Neural progenitor cell (in vitro differentiated cells): ENCODE data around the gene TARDBP. TPM values are rescaled to one million over a fixed set of nuclear protein-coding genes. Genes with fewer than 3 reads are reported as not detected.
A peak's percentile ranks its signal among the peaks of the same experiment; 100 is the strongest.

Experiments used
- DNase-seq: peaks from one replicate; pipeline ENCODE4 v3.0.0-alpha.2; 2016; ENCODE audit warnings: low spot score
- H2AFZ ChIP-seq: fragments of 200-600 bp; sonication (generic); replicated peaks from 2 replicates; pipeline ENCODE4 v1.6.1; 2016; ENCODE audit warnings: antibody characterized with exemption
- H3F3A ChIP-seq: fragments of 200-600 bp; sonication (generic); 2 replicates; pipeline ENCODE4 v1.6.1; 2016; ENCODE audit warnings: antibody characterized with exemption, low read depth
- H3K27ac ChIP-seq: fragments of 200-600 bp; sonication (generic); 2 replicates; pipeline ENCODE4 v1.5.1; 2016; ENCODE audit warnings: mild to moderate bottlenecking
- H3K27me3 ChIP-seq: fragments of 200-600 bp; sonication (generic); 2 replicates; pipeline ENCODE4 v1.6.1; 2016; ENCODE audit warnings: mild to moderate bottlenecking, moderate library complexity
- H3K36me3 ChIP-seq: fragments of 200-600 bp; sonication (generic); 2 replicates; pipeline ENCODE4 v1.5.1; 2016
- H3K4me1 ChIP-seq: fragments of 200-600 bp; sonication (generic); 2 replicates; pipeline ENCODE4 v1.6.1; 2016; ENCODE audit warnings: mixed run types
- H3K4me2 ChIP-seq: fragments of 200-600 bp; sonication (generic); 2 replicates; pipeline ENCODE4 v1.6.1; 2016
- H3K4me3 ChIP-seq: fragments of 200-600 bp; sonication (generic); 2 replicates; pipeline ENCODE4 v1.5.1; 2016
- H3K79me2 ChIP-seq: fragments of 200-600 bp; sonication (generic); 2 replicates; pipeline ENCODE4 v1.6.1; 2016; ENCODE audit warnings: low read depth
- H3K9ac ChIP-seq: fragments of 200-600 bp; sonication (generic); 2 replicates; pipeline ENCODE4 v1.6.1; 2016
- H3K9me3 ChIP-seq: fragments of 200-600 bp; sonication (generic); 2 replicates; pipeline ENCODE4 v1.5.1; 2016; ENCODE audit warnings: low read depth
- H4K20me1 ChIP-seq: fragments of 200-600 bp; sonication (generic); 2 replicates; pipeline ENCODE4 v1.6.1; 2016; ENCODE audit warnings: low read depth
- H3K27ac Mint-ChIP-seq: 3 replicates; pipeline ENCODE4 v1.8.0; 2021; ENCODE audit warnings: mixed read lengths
- H3K27me3 Mint-ChIP-seq: 2 replicates; pipeline ENCODE4 v1.8.0; 2022; ENCODE audit warnings: low read depth, mild to moderate bottlenecking, inconsistent platforms, moderate library complexity, mixed read lengths; ENCODE audit not compliant: insufficient read depth
- H3K36me3 Mint-ChIP-seq: 3 replicates; pipeline ENCODE4 v1.8.0; 2021; ENCODE audit warnings: mixed read lengths
- H3K4me1 Mint-ChIP-seq: 3 replicates; pipeline ENCODE4 v1.8.0; 2021; ENCODE audit warnings: mixed read lengths
- H3K4me3 Mint-ChIP-seq: 3 replicates; pipeline ENCODE4 v1.8.0; 2021; ENCODE audit warnings: mild to moderate bottlenecking, moderate library complexity, mixed read lengths
- H3K9me3 Mint-ChIP-seq: 3 replicates; pipeline ENCODE4 v1.8.0; 2020; ENCODE audit warnings: mixed read lengths
- CTCF ChIP-seq: fragments of 200-600 bp; sonication (generic); IDR thresholded peaks from 2 replicates; pipeline ENCODE4 v1.5.1; 2017; ENCODE audit warnings: antibody characterized with exemption, mild to moderate bottlenecking
- EZH2 ChIP-seq: fragments of 200-600 bp; sonication (generic); IDR thresholded peaks from 2 replicates; pipeline ENCODE4 v1.6.1; 2017; ENCODE audit warnings: antibody characterized with exemption, mild to moderate bottlenecking, moderate library complexity
- EZH2phosphoT487 ChIP-seq: fragments of 200-600 bp; sonication (generic); IDR thresholded peaks from 2 replicates; pipeline ENCODE4 v1.6.1; 2017; ENCODE audit warnings: antibody characterized with exemption
- total RNA-seq: library from RNA; depleted of rRNA; stranded (reverse); fragments of >200 nt; gene quantifications from 2 replicates; pipeline ENCODE4 v1.2.3, GENCODE V29; 2015; ENCODE audit warnings: low replicate concordance

Gene TARDBP
- total RNA-seq = 170 and 202 TPM in 2 replicates

DNA sequence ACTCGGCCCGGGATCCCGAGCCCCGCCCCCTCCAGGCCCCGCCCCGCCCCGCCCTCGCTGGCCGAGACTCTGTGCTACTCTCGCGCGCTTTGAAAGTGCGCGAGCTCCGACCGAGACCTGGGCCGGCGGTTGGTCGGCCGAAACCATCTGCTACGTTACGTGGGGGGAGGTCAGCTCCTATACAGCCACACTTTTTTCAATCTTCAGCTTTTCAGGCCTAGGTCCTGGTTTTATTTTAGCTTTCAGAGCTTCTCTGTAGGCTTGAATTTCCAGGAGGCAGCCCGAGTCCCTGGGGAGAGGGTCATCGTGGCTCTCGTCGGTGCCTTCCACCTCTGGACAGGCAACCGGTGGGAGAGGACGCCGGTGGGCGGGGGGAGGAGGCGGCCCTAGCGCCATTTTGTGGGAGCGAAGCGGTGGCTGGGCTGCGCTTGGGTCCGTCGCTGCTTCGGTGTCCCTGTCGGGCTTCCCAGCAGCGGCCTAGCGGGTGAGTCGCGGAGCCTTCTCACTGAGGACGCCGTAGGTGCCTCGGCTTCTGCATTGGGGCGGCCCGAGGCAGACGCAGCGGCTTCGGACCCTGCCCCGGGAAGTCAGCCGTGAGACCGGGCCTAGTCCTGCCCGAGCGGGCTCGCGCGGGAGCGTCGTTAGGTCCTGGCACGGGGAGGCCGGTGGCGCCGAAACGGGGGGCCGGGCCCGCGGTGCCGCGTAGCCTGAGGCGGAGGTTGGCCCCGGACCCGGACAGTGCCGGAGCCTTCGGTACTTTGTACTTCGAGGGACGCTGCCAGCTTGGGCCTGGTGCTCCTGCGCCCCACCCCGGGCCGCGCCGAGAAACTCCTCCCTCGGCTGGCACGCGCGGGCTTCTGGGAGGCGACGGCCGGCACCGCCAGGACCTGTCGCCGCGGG lies at the start of gene TARDBP:
Gene TARDBP (plus strand): TSS at position 395 of the 900 bp plus-strand sequence. CDS start 1,074 bp downstream, outside the sequence.
- Histone ChIP-seq H3K4me2 (peak within 1 kb of the TSS; percentile 98), H3K79me2 (peaks cover 51% of the 10 kb centered on the region), H2AFZ (peak within 1 kb of the TSS; percentile 92), H3K9me3 (no peaks in the 10 kb centered on the region), H3K27ac (peak within 1 kb of the TSS; percentile 100), H3K27me3 (no peaks in the 10 kb centered on the region), H3K9ac (peak within 1 kb of the TSS; percentile 100), H3K4me3 (peak within 1 kb of the TSS; percentile 82), H4K20me1 (peaks cover 49% of the 10 kb centered on the region), H3K36me3 (peaks cover 22% of the 10 kb centered on the region), H3F3A (peaks cover 28% of the 10 kb centered on the region), H3K4me1 (peaks cover 17% of the 10 kb centered on the region)
- H3K4me3 Mint-ChIP-seq = peak within 1 kb of the TSS; percentile 96
- no peaks in the 10 kb centered on the region for H3K27me3 Mint-ChIP-seq
- H3K27ac Mint-ChIP-seq = peak within 1 kb of the TSS; percentile 100
- DNase-seq = peak; percentile 95
- H3K4me1 Mint-ChIP-seq = peaks cover 20% of the 10 kb centered on the region
- H3K36me3 Mint-ChIP-seq = peaks cover 22% of the 10 kb centered on the region
- no peak for TF ChIP-seq EZH2phosphoT487
- TF ChIP-seq CTCF = no peak
- no peak for TF ChIP-seq EZH2
- H3K9me3 Mint-ChIP-seq = no peaks in the 10 kb centered on the region

DNA sequence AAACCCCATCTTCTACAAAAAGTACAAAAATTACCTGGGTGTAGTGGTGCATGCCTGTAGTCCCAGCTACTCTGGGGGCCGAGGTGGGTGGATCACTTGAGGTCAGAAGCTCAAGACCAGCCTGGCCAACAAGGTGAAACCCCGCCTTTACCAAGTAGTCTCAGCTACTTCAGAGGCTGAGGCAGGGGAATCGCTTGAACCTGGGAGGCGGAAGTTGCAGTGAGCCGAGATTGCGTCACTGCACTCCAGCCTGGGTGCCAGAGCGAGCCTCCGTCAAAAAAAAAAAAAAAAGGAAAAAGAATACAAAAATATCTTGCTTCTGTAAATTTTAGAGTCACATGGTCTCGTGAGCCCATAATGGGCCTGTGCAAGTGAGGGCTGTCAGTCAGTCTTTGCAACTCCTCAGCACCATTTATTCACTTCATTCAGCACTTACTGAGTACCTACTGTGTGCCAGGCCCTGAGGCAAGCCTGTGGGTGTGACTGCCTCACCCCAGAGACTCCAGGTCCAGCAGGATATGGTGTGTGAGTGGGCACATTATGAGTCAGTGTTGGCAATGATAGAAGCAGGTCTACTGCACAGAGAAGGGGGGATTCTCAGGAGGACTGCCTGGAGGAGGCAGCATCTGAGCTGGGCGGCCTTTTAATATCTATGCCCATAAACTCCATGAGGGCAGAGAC lies 46.8 kb upstream of the TARDBP start:
- no peak overlapping the region for H3K27ac Mint-ChIP-seq
- Histone ChIP-seq H4K20me1 (no peaks in the 10 kb centered on the region), H3K27ac (no peak overlapping the region)

GRCh38 chr1:10967090-10967489 lies 45.4 kb upstream of the TARDBP start:
- DNase-seq = no peak
- Histone ChIP-seq H3F3A (peaks cover 12% of the 10 kb centered on the region), H3K4me3 (no peak overlapping the region), H4K20me1 (no peaks in the 10 kb centered on the region), H3K27me3 (no peaks in the 10 kb centered on the region), H3K4me1 (peaks cover 28% of the 10 kb centered on the region), H3K4me2 (no peak overlapping the region), H2AFZ (no peak overlapping the region), H3K79me2 (no peaks in the 10 kb centered on the region), H3K36me3 (no peaks in the 10 kb centered on the region), H3K9ac (no peak overlapping the region), H3K27ac (no peak overlapping the region), H3K9me3 (no peaks in the 10 kb centered on the region)
- no peaks in the 10 kb centered on the region for H3K9me3 Mint-ChIP-seq
- no peak overlapping the region for H3K27ac Mint-ChIP-seq
- H3K4me1 Mint-ChIP-seq = peaks cover 28% of the 10 kb centered on the region
- H3K4me3 Mint-ChIP-seq = peak overlapping the region; percentile 4
- TF ChIP-seq CTCF (no peak), EZH2 (no peak), EZH2phosphoT487 (no peak)
- H3K36me3 Mint-ChIP-seq = no peaks in the 10 kb centered on the region
- peaks cover 11% of the 10 kb centered on the region for H3K27me3 Mint-ChIP-seq

More for the DNA sequence above, 46.8 kb upstream of the TARDBP start:
- Histone ChIP-seq H3K9ac (no peak overlapping the region), H3K79me2 (no peaks in the 10 kb centered on the region), H3K4me2 (no peak overlapping the region), H3K4me3 (no peak overlapping the region), H3F3A (peaks cover 20% of the 10 kb centered on the region), H2AFZ (no peak overlapping the region), H3K4me1 (peaks cover 28% of the 10 kb centered on the region), H3K9me3 (no peaks in the 10 kb centered on the region), H3K27me3 (peaks cover 2% of the 10 kb centered on the region), H3K36me3 (no peaks in the 10 kb centered on the region)
- DNase-seq = no peak
- TF ChIP-seq EZH2phosphoT487 (no peak), CTCF (no peak), EZH2 (no peak)
- H3K27me3 Mint-ChIP-seq = peaks cover 11% of the 10 kb centered on the region
- no peaks in the 10 kb centered on the region for H3K36me3 Mint-ChIP-seq
- no peak overlapping the region for H3K4me3 Mint-ChIP-seq
- no peaks in the 10 kb centered on the region for H3K9me3 Mint-ChIP-seq
- peaks cover 36% of the 10 kb centered on the region for H3K4me1 Mint-ChIP-seq
